ENCODE results near the gene MRPS9.

DNA sequence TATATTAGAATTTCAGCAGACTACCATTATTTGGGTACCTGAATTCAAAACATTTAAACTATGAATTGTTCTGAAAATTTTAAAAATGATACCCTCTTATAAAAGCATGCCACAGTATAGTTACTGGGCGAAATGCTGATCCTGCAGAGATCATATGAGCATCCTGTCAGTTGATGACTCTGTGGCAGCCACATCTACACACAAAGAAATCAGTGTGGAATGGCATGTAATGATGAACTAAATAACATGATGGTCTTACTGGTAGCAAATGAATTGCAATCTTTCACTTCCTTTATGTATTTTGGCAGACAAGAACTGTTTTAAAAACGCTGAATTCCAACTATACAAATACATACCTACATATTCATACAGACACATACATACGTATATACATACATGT lies 38.3 kb downstream of the MRPS9 start:
- TF ChIP-seq, protein P1, sequence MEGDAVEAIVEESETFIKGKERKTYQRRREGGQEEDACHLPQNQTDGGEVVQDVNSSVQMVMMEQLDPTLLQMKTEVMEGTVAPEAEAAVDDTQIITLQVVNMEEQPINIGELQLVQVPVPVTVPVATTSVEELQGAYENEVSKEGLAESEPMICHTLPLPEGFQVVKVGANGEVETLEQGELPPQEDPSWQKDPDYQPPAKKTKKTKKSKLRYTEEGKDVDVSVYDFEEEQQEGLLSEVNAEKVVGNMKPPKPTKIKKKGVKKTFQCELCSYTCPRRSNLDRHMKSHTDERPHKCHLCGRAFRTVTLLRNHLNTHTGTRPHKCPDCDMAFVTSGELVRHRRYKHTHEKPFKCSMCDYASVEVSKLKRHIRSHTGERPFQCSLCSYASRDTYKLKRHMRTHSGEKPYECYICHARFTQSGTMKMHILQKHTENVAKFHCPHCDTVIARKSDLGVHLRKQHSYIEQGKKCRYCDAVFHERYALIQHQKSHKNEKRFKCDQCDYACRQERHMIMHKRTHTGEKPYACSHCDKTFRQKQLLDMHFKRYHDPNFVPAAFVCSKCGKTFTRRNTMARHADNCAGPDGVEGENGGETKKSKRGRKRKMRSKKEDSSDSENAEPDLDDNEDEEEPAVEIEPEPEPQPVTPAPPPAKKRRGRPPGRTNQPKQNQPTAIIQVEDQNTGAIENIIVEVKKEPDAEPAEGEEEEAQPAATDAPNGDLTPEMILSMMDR (IDR thresholded peaks at IDR 0.05; ENCODE audit: low read depth, low read length): no peak
- TF ChIP-seq EZH2phosphoT487 (IDR thresholded peaks at IDR 0.05; ENCODE audit: low read depth): no peak

Data from OCI-LY3 (cell line).